Measurements from ENCODE around the gene SLC17A2.
A peak's percentile ranks its signal among the peaks of the same experiment; 100 is the strongest.

The SLC17A2 gene

GRCh38 chr6:25930532-25931410, at the start of gene SLC17A2:
SLC17A2 (minus strand) TSS chr6:25930691; CDS start chr6:25925796, 4,895 bp downstream.
- no peak for DNase-seq (ENCODE audit: low read depth)

DNA sequence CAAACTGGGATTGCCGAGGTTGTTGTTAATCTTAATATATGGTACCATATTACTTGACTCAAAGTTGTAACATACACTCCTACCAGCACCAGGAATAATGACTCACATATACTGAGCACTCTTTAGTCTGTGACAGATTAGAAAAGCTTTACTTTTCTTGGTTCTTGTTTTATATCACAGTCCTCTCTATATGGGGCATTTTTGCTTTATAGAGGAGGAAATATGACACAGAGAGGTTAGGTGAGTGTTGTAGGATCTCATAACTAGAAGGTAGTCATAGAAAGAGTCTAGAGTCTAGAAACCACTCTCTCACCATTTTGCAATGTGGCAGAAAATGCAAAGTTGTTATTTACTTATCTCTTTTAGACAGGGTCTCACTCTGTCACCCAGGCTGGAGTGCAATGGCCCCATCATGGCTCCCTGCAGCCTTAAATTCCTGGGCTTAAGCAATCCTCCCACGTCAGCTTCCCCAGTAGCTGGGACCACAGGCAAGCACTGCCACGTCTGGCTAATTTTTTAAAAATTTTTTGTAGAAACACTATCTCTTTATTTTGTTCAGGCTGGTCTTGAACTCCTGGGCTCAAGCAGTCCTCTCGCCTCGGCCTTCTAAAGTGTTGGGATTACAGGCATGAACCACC, 45.6 kb upstream of the SLC17A2 start:
- DNase-seq (ENCODE audit: low read depth) = no peak

DNA sequence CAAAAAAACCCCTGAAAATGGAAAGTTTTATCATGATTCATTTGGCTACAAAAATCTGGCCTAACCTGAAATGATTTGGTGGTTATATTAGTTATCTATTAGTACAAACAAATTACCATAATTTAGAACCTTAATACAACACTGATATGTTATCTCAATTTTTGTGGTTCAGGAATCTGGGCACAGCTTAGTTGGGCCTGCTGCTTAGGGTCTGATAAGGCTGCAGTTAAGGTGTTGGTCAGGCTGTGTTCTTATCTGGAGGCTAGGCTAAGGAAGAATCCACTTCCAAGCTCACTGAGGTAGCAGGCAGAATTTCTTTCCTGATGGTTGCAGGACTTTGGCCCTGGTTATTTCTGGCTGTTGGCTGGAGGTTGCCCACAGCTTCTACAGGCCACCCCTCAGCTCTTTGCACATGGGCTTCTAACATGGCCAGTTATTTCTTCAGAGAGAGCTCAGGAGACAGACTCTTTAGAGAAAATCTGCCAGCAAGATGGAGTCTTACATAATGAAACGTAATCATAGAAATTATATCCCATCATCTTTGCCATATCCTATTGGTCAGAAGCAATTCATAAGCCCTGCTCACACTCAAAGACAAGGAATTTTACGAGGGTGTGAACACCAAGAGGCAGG, 43.5 kb upstream of the SLC17A2 start:
- no peak for DNase-seq (ENCODE audit: low read depth)

- DNase-seq (ENCODE audit: low read depth) = no peak
These were observed 42.4 kb upstream of the SLC17A2 start for GRCh38 chr6:25972902-25973301.

DNA sequence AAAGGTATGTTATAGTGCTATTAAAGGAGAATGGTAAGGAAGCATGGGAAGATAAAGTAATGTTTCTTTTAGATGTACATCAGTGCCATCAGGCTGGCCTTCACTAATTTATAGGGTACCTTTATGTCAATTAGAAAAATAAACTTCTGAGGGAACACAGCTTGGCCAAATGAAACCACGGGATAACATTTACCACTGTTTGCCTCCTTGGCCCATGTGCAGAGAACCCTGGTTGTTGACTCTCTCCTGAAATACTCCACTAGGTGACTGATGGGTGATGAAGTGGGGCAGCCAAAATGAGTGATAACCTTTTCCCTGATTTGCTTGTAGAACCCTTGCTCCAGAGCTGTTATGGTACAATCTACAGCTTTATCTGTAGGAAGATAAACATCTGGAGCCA, 41.6 kb upstream of the SLC17A2 start:
- DNase-seq (ENCODE audit: low read depth) = no peak

DNA sequence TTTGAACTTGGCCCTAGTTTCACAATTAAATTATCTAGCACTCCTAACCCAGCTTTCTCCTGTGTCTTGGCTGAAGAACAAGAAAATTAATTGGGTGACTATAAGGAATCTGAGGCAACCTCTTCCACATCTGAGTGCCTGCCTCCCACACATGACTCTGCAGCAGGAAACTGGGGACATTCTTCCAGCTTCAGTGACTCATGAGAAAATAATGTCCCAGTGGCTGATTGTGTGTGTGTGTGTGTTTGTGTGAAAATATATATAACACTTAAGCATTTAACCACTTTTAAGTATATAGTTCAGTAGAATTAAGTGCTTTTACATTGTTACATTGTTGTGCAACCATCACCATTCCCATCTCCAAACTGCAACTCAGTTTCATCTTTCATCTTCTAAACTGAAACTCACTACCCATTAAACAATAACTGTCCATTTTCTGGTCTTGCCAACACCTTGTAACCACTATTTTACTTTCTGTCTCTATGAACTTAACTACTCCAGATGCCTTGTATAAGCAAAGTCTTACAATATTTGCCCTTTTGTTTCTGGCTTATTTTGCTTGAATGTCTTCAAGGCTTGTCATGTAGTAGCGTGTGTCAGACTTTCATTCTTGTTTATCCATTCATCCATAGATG, 40.8 kb upstream of the SLC17A2 start:
- peak; percentile 89 for DNase-seq (ENCODE audit: low read depth)

GRCh38 chr6:25968769-25969168, 38.3 kb upstream of the SLC17A2 start:
- DNase-seq (ENCODE audit: low read depth) = no peak

DNA sequence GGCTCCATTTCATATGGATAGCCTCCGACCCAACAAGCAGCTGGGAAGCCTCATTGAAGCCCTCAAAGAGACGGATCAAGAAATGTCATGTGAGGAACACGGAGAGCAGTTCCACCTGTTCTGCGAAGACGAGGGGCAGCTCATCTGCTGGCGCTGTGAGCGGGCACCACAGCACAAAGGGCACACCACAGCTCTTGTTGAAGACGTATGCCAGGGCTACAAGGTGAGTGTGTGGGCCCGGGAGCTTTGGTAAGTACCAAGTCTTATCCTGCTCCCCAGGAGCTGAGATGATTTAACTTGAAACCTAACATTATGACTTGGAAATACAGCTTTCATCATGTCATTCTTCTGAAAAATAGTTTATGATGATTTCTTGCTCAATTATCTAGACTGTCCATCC, 36.2 kb upstream of the SLC17A2 start:
- no peak for DNase-seq (ENCODE audit: low read depth)

- no peak for DNase-seq (ENCODE audit: low read depth)
These were observed 34.6 kb upstream of the SLC17A2 start for GRCh38 chr6:25965058-25965457.

- DNase-seq (ENCODE audit: low read depth) = peak; percentile 10
These were observed 33.1 kb upstream of the SLC17A2 start for GRCh38 chr6:25963426-25964123.

GRCh38 chr6:25962149-25963127, 31.9 kb upstream of the SLC17A2 start, which contains the start of gene TRIM38:
TRIM38 (plus strand) TSS chr6:25962802; CDS start chr6:25966523, 3,721 bp downstream.
- peak; percentile 92 for DNase-seq (ENCODE audit: low read depth)

DNA sequence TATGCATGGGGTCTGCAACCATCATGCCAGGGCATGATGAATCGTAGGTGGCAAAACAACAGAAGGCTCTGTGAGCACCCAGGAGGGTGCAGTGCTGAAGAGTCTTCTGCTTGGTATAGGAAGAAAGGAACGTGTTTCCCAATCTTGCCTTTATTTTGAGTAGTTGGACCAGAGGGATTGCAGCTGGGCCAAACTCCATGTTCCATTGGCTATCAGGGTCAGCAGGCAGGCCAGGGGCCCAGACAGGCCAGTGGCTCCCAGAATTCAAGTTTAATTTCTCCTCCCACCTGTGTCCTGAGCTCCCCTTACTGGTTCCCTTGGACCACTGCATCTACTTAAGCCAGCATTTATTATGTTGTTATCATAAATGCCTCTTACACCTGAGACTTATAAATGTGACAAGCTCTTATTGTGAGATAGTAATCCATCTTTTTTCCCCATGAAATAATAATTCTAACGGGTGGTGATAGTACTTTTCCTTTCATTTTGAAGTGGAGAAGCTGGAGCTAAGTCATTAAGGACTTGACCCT, 31.2 kb upstream of the SLC17A2 start:
- DNase-seq (ENCODE audit: low read depth) = peak; percentile 17

DNA sequence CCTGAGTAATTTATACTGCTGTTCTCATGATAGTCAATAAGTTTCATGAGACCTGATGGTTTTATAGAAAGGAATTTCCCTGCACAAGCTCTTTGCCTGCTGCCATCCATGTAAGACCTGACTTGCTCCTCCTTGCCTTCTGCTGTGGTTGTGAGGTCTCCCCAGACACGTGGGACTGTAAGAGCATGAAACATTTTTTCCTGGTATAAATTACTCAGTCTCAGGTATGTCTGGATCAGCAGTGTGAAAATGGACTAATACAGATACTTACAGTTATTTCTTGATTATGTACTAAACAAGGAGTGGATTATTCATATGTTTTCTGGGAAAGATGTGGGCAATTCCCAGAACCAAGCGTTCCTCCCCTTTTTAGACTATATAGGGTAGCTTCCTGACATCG, 30.2 kb upstream of the SLC17A2 start:
- DNase-seq (ENCODE audit: low read depth) = no peak

DNA sequence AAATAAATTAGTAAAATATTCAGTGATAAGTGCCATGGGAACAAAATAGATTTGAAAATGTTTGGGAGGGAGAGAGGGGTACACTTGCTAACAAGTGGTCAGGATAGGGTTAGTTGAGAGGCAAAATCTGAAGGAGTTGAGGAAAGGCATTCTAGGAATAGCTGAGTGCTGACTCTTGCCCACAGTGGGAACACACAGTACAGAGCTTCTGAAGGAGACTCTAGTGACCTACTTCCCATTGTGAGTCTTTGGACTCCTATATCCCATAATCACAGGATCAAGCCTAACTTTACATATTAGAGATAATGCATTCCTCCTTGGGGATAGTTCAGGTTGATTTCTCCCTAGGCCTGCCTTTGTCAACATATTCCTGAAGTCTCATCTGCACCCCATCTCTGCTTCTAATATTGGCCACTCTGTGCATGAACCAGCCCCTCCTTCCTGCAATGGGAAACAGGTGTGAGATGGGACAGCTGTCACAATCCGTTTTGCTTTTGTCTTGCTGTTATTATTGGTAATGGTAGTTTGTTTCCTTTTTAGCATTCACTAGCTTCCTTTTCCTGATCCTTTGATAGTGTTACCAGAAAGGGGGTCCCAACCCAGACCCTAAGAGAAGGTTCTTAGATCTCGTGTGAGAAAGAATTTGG, 29.5 kb upstream of the SLC17A2 start:
- peak; percentile 40 for DNase-seq (ENCODE audit: low read depth)

GRCh38 chr6:25958700-25959162, 28.2 kb upstream of the SLC17A2 start:
- DNase-seq (ENCODE audit: low read depth) = no peak

DNA sequence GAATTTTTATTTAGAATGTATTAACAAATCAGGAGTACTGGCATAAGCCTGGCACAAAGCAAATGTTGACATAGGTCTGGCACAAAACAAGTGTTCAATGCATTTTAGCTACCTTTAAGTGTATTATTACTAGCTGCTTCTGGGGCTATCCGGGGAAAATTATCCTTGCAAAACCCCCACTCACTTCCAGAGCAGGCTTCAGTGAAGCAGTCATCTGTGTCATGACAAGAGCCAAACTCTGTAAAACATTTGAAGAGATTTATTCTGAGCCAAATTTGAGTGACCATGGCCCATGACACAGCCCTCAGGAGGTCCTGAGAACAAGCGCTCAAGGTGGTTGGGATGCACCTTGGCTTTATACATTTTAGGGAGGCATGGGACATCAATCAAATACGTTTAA, 25.7 kb upstream of the SLC17A2 start:
- no peak for DNase-seq (ENCODE audit: low read depth)

GRCh38 chr6:25954756-25955155, 24.3 kb upstream of the SLC17A2 start:
- no peak for DNase-seq (ENCODE audit: low read depth)

GRCh38 chr6:25953733-25954132, 23.2 kb upstream of the SLC17A2 start:
- no peak for DNase-seq (ENCODE audit: low read depth)

DNA sequence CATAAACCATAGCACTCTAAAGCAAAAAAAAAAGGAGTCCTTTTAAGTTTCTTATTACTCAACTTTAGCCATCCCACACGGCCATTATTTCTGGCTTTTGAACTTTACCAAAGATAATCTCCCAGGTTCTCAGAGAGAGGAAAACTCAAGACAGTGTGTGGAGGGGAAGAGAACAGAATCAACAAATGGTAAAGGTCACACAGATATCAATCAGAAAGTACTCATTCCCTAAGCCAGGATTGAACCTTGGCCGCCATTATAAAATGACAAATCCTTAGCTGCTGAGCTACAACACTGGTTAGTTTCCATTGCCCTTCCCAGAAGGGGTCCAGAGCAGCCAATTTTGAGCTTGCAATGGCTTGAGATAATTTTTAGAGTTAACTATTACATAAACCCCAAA, 22.0 kb upstream of the SLC17A2 start:
- DNase-seq (ENCODE audit: low read depth) = no peak

Data from ELR (cell line).